Osteoblast (primary cell): ENCODE measurements around the gene CFAP74. TPM values are rescaled to one million over a fixed set of nuclear protein-coding genes. Genes with fewer than 3 reads are reported as not detected.

ENCODE experiments used
- DNase-seq: peaks from one replicate; pipeline ENCODE4 v3.0.0; 2011; ENCODE audit warnings: low spot score, mixed read lengths; ENCODE audit not compliant: insufficient read length; ENCODE audit errors: missing footprints
- H2AFZ ChIP-seq: 2 replicates; pipeline ENCODE4 v1.6.0; 2011; ENCODE audit warnings: mild to moderate bottlenecking, low read length
- H3K27ac ChIP-seq: 2 replicates; pipeline ENCODE4 v1.5.1; 2011; ENCODE audit warnings: mild to moderate bottlenecking, low read depth, low read length, moderate library complexity
- H3K27me3 ChIP-seq: 2 replicates; pipeline ENCODE4 v1.6.0; 2012; ENCODE audit warnings: mild to moderate bottlenecking, control low read depth, inconsistent platforms, low read length, moderate library complexity; ENCODE audit not compliant: insufficient read depth
- H3K36me3 ChIP-seq: 2 replicates; pipeline ENCODE4 v1.5.1; 2011; ENCODE audit warnings: mild to moderate bottlenecking, low read length, control low read depth, moderate library complexity; ENCODE audit not compliant: insufficient read depth
- H3K4me1 ChIP-seq: 2 replicates; pipeline ENCODE4 v1.5.1; 2011; ENCODE audit warnings: mild to moderate bottlenecking, low read length, control low read depth, moderate library complexity; ENCODE audit not compliant: insufficient read depth
- H3K4me2 ChIP-seq: 2 replicates; pipeline ENCODE4 v1.6.0; 2011; ENCODE audit warnings: mild to moderate bottlenecking, low read length; ENCODE audit not compliant: insufficient read depth
- H3K4me3 ChIP-seq: fragments of 200-600 bp; sonication (generic); 3 replicates; pipeline ENCODE4 v1.5.1; 2012; ENCODE audit warnings: mild to moderate bottlenecking, low read length, inconsistent platforms; ENCODE audit not compliant: insufficient read depth
- H3K79me2 ChIP-seq: 2 replicates; pipeline ENCODE4 v1.6.0; 2012; ENCODE audit warnings: mild to moderate bottlenecking, low read length, control low read depth, inconsistent platforms; ENCODE audit not compliant: insufficient read depth
- H3K9me3 ChIP-seq: 2 replicates; pipeline ENCODE4 v1.5.1; 2011; ENCODE audit warnings: low read depth, low read length, control low read depth
- H4K20me1 ChIP-seq: 2 replicates; pipeline ENCODE4 v1.6.0; 2012; ENCODE audit warnings: mild to moderate bottlenecking, low read length, control low read depth; ENCODE audit not compliant: insufficient read depth
- total RNA-seq: library from RNA; depleted of rRNA; stranded (reverse); fragments of >200 nt; gene quantifications from 2 replicates; pipeline ENCODE4 v1.2.3, GENCODE V29; 2012
- TF ChIP-seq, protein P1 (sequence below): IDR thresholded peaks from 2 replicates; pipeline ENCODE4 v1.5.1; 2011; ENCODE audit warnings: mild to moderate bottlenecking, low read depth, low read length, moderate library complexity; ENCODE audit errors: extremely low read depth

Gene CFAP74
- total RNA-seq, 1 donor: not detected

DNA sequence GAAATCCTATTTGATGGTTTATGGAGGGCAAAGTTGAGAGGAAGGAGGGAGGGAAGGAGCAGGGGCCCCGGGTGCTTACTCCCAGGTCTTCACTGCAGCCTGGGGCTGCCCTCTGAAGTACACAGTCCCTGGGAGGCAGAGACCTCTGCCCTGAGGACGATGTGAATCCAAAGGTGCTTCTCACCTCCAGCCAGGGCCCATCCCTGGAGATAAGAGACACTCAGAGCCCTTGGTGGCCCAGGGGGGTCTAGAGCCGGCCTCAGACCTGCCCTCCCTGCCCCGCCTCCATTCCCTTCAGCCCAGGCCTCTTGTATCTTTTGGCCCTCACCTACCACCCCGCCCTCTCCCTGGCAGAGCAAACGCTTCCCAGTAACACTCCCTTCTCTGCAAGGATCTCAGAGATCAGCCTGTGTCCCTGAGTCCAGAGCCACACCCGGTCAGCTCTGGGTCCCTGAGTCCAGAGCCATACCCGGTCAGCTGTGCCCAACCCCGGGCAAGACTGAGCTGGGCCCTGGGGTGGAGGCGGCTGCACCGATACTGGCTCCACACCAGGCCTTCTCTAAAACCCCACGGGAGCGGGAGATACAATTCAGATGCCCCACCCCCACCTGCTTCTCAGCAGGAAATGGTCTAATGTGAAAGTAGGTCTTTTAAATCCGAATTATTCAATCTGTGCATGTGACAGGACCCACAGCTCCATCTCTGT lies 109.1 kb downstream of the CFAP74 start:
- Histone ChIP-seq H3K79me2 (peaks cover 12% of the 10 kb centered on the region), H3K4me1 (peaks cover 12% of the 10 kb centered on the region), H3K27ac (no peak overlapping the region), H2AFZ (peak overlapping the region; percentile 31), H3K4me2 (peak overlapping the region; percentile 50), H3K36me3 (no peaks in the 10 kb centered on the region), H3K4me3 (peak overlapping the region; percentile 39), H4K20me1 (peaks cover under 1% of the 10 kb centered on the region), H3K9me3 (no peaks in the 10 kb centered on the region), H3K27me3 (peaks cover 8% of the 10 kb centered on the region)
- peak; percentile 88 for DNase-seq
- TF ChIP-seq, protein P1, sequence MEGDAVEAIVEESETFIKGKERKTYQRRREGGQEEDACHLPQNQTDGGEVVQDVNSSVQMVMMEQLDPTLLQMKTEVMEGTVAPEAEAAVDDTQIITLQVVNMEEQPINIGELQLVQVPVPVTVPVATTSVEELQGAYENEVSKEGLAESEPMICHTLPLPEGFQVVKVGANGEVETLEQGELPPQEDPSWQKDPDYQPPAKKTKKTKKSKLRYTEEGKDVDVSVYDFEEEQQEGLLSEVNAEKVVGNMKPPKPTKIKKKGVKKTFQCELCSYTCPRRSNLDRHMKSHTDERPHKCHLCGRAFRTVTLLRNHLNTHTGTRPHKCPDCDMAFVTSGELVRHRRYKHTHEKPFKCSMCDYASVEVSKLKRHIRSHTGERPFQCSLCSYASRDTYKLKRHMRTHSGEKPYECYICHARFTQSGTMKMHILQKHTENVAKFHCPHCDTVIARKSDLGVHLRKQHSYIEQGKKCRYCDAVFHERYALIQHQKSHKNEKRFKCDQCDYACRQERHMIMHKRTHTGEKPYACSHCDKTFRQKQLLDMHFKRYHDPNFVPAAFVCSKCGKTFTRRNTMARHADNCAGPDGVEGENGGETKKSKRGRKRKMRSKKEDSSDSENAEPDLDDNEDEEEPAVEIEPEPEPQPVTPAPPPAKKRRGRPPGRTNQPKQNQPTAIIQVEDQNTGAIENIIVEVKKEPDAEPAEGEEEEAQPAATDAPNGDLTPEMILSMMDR: no peak

DNA sequence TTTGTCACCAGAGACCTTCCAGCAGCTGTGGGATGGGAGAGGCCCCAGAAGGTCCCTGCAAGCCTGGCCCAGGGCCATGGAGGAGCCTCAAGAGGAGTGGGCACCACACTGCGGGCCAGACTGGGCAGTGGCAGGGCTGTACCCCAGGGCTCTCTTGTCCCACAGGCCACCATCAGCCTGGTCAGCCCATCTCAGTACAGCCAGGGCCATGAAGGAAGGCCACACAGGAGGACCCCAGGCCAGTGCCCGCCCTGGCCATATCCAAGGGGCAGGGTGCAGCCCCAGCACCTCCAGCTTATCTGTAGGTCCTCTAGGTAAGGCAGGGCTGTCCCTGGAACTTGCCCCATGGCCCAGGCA lies 109.6 kb downstream of the CFAP74 start:
- TF ChIP-seq, protein P1: no peak
- Histone ChIP-seq H4K20me1 (peaks cover 6% of the 10 kb centered on the region), H3K9me3 (no peaks in the 10 kb centered on the region), H3K79me2 (peaks cover 17% of the 10 kb centered on the region), H3K27ac (no peak overlapping the region), H3K4me3 (no peak overlapping the region), H2AFZ (no peak overlapping the region), H3K27me3 (peaks cover 8% of the 10 kb centered on the region), H3K4me1 (peaks cover 15% of the 10 kb centered on the region), H3K36me3 (no peaks in the 10 kb centered on the region), H3K4me2 (no peak overlapping the region)
- peak; percentile 59 for DNase-seq

DNA sequence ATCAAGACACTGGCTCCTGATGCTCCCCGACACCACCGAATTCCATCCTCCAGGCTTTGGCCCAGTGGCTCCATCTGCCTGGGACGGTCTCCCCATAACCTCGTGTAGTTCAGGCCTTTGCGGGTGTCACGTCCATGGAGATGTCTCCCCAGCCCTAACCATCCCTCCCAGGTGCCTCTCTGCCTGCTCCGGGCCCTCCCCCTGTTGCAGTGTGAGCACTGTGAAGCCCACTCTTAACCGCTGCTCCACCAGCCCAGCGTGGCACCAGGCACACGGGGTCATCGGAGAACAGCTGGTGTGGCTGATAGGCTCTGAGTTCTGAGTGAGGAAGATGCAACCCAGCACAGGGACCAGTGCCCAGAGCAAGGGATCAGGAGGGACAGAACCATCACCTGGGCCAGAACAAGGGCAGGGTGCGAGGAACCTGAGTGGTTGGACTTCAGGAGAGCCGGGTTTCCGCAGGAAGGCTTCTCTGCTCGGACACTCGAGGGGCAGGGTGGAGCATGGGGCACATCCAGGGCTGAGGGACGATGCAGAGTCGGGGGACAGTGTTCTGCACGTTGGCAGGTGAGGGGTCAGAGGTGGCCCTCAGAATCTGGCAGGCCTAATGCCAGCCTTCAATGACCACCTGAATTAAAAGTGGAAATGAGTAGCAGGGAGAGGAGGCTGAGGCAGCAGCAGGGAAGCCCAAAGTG lies 110.1 kb downstream of the CFAP74 start:
- H3K79me2 ChIP-seq: peaks cover 23% of the 10 kb centered on the region
- H3K27me3 ChIP-seq: peaks cover 8% of the 10 kb centered on the region
- no peak overlapping the region for H3K27ac ChIP-seq
- peaks cover 12% of the 10 kb centered on the region for H4K20me1 ChIP-seq
- no peak overlapping the region for H3K4me3 ChIP-seq
- peaks cover 19% of the 10 kb centered on the region for H3K4me1 ChIP-seq
- no peaks in the 10 kb centered on the region for H3K9me3 ChIP-seq
- DNase-seq: peak; percentile 73
- H3K36me3 ChIP-seq: no peaks in the 10 kb centered on the region
- H3K4me2 ChIP-seq: no peak overlapping the region
- no peak overlapping the region for H2AFZ ChIP-seq
- TF ChIP-seq, protein P1: no peak

DNA sequence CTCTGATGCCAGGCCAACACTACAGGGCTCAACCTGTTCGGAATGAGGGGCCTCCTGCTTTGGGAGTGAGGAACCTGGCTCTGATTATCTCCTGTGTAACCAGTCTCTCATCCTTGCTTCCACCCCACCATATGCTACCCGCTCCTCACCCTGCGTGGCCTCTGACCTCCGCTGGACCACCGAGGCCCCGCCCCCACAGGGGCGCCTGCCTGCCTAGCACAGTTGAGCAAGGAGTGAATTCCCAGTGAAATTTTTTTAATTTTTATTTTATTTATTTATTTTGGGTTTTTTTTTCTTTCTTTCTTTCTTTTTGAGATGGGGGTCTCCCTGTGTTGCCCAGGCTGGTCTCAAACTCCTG lies 110.8 kb downstream of the CFAP74 start:
- peak overlapping the region; percentile 88 for H3K4me2 ChIP-seq

More for the DNA sequence above, 110.8 kb downstream of the CFAP74 start:
- no peak overlapping the region for H2AFZ ChIP-seq
- H3K27me3 ChIP-seq: peaks cover 8% of the 10 kb centered on the region
- DNase-seq: no peak
- H3K36me3 ChIP-seq: no peaks in the 10 kb centered on the region
- no peak overlapping the region for H3K4me3 ChIP-seq
- TF ChIP-seq, protein P1: no peak
- H3K4me1 ChIP-seq: peaks cover 25% of the 10 kb centered on the region
- H3K9me3 ChIP-seq: no peaks in the 10 kb centered on the region
- peaks cover 19% of the 10 kb centered on the region for H4K20me1 ChIP-seq
- no peak overlapping the region for H3K27ac ChIP-seq
- H3K79me2 ChIP-seq: peaks cover 30% of the 10 kb centered on the region
